ENCODE results near the gene IQGAP2.

Gene IQGAP2

DNA sequence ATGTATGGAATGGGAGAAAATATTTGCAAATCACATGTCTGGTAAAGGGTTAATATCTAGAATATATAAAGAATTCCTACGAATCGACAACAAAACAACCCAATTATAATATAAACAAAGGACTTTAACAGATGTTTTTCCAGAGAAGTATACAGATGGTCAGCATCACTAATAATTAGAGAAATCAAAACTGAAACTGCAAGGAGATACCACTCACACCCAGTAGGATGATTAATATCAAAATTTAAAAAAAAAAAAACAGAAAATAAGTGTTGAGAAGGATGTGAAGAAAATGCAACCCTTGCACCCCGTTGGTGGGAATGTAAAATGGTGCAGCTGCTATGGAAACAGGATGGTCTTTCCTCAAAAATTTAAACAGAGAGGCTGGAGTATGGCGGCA lies 278.2 kb downstream of the IQGAP2 start:
- no peak for DNase-seq (ENCODE audit: low read depth in 1 of 2, low spot score in 1 of 2)
- in situ Hi-C loops (cut with HindIII; ENCODE audit: low pct_unique_long_range_greater_than_20kb, low sequenced_read_pairs), result no loop called here
- no peak for TF ChIP-seq JUND (IDR thresholded peaks at IDR 0.05; ENCODE audit: low read depth)

DNA sequence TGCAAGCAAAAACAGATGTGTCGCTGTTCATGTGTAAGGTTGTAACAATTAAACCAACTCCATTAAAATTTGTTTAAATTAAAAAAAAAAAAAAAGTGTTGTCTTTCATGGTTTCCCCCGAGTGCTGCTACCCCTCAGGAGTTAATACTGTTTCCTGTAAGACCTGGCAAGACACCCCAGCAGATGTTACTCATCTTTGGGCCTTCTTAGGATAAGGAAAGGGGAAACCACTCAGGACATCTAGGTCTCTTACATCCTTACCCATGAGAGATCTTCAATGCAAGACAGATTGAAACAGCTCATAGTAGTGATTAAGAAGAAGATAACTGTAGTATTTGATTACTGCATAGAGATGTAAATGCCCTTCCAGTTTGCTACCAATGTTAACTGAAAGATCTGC lies 279.3 kb downstream of the IQGAP2 start:
- no peak for TF ChIP-seq JUND (IDR thresholded peaks at IDR 0.05; ENCODE audit: low read depth)
- no peak for DNase-seq (ENCODE audit: low read depth in 1 of 2, low spot score in 1 of 2)
- in situ Hi-C loops (cut with HindIII; ENCODE audit: low pct_unique_long_range_greater_than_20kb, low sequenced_read_pairs), result no loop called here

- no peak for DNase-seq (ENCODE audit: low read depth in 1 of 2, low spot score in 1 of 2)
- no peak for TF ChIP-seq JUND (IDR thresholded peaks at IDR 0.05; ENCODE audit: low read depth)
- in situ Hi-C loops (cut with HindIII; ENCODE audit: low pct_unique_long_range_greater_than_20kb, low sequenced_read_pairs), result no loop called here
Observed at GRCh38 chr5:76683816-76684731, 281.0 kb downstream of the IQGAP2 start.

GRCh38 chr5:76684756-76685519 lies 281.9 kb downstream of the IQGAP2 start:
- DNase-seq (ENCODE audit: low read depth in 1 of 2, low spot score in 1 of 2), result no peak
- TF ChIP-seq JUND (IDR thresholded peaks at IDR 0.05; ENCODE audit: low read depth), result no peak
- in situ Hi-C loops (cut with HindIII; ENCODE audit: low pct_unique_long_range_greater_than_20kb, low sequenced_read_pairs), result no loop called here

DNA sequence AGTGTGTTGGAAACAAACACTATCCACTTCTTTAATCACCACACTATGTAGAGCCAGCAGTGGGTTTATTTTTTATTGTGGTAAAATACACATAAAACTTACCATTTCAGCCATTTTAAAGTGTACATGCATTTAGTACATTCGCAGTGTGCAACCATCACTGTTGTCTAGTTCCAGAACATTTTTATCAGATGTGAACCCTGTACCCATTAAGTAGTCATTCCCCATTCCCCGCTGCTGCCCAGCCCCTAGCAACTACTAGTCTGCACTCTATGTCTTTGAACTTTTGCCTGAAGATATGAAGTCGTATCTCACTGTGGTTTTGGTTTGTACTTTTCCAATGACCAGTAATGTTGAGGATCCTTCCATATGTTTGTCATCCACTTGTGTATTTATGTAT lies 282.6 kb downstream of the IQGAP2 start:
- TF ChIP-seq JUND (IDR thresholded peaks at IDR 0.05; ENCODE audit: low read depth), result no peak
- in situ Hi-C loops (cut with HindIII; ENCODE audit: low pct_unique_long_range_greater_than_20kb, low sequenced_read_pairs), result no loop called here
- no peak for DNase-seq (ENCODE audit: low read depth in 1 of 2, low spot score in 1 of 2)

GRCh38 chr5:76688212-76688611 lies 285.1 kb downstream of the IQGAP2 start:
- no peak for TF ChIP-seq JUND (IDR thresholded peaks at IDR 0.05; ENCODE audit: low read depth)
- in situ Hi-C loops (cut with HindIII; ENCODE audit: low pct_unique_long_range_greater_than_20kb, low sequenced_read_pairs), result no loop called here
- no peak for DNase-seq (ENCODE audit: low read depth in 1 of 2, low spot score in 1 of 2)

GRCh38 chr5:76688836-76689235 lies 285.8 kb downstream of the IQGAP2 start:
- in situ Hi-C loops (cut with HindIII; ENCODE audit: low pct_unique_long_range_greater_than_20kb, low sequenced_read_pairs), result no loop called here
- no peak for TF ChIP-seq JUND (IDR thresholded peaks at IDR 0.05; ENCODE audit: low read depth)
- no peak for DNase-seq (ENCODE audit: low read depth in 1 of 2, low spot score in 1 of 2)

DNA sequence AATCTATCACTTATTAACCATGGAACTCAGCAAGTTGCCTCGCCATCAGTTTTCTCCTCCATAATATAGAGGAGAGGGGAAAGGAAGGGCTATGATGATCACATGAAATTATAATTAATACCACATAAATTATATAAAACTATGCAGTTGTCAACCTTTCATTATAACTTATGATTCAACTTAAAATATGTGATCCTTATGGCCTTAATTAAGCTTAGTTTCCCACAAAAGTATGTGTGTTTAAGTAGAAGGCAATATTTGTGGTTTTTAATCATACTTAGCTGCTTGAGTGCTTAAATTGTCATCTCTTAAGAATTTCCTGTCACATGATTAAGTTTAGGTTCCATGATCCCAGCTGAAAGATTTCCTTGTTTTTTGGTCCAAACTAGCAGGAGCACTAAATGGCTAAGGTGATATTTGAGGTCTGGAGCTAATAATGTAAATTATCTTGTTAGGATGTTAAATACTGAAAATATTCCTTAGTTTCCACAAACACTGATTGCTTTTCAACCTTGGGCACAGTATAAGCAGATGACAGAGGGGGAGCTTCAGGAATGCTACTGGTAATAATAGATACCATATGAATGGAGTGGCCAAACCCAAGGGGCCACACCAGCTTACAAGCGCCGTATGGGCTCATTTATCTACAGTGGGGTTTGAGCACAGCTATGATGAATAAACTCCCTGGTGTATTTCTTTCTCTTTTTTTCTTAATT lies 286.4 kb downstream of the IQGAP2 start:
- TF ChIP-seq JUND (IDR thresholded peaks at IDR 0.05; ENCODE audit: low read depth), result no peak
- in situ Hi-C loops (cut with HindIII; ENCODE audit: low pct_unique_long_range_greater_than_20kb, low sequenced_read_pairs), result no loop called here
- DNase-seq (ENCODE audit: low read depth in 1 of 2, low spot score in 1 of 2), result no peak

GRCh38 chr5:76690037-76690679 lies 287.1 kb downstream of the IQGAP2 start:
- in situ Hi-C loops (cut with HindIII; ENCODE audit: low pct_unique_long_range_greater_than_20kb, low sequenced_read_pairs), result no loop called here
- TF ChIP-seq JUND (IDR thresholded peaks at IDR 0.05; ENCODE audit: low read depth), result no peak
- DNase-seq (ENCODE audit: low read depth in 1 of 2, low spot score in 1 of 2), result no peak

GRCh38 chr5:76690704-76691466 lies 287.8 kb downstream of the IQGAP2 start:
- TF ChIP-seq JUND (IDR thresholded peaks at IDR 0.05; ENCODE audit: low read depth), result no peak
- peak in 1 of 2 experiments; percentile 71 for DNase-seq (ENCODE audit: low read depth in 1 of 2, low spot score in 1 of 2)
- in situ Hi-C loops (cut with HindIII; ENCODE audit: low pct_unique_long_range_greater_than_20kb, low sequenced_read_pairs), result no loop called here

GRCh38 chr5:76691467-76692273 lies 288.6 kb downstream of the IQGAP2 start:
- in situ Hi-C loops (cut with HindIII; ENCODE audit: low pct_unique_long_range_greater_than_20kb, low sequenced_read_pairs), result no loop called here
- no peak for DNase-seq (ENCODE audit: low read depth in 1 of 2, low spot score in 1 of 2)
- no peak for TF ChIP-seq JUND (IDR thresholded peaks at IDR 0.05; ENCODE audit: low read depth)
